ENCODE data around the gene IPCEF1.

DNA sequence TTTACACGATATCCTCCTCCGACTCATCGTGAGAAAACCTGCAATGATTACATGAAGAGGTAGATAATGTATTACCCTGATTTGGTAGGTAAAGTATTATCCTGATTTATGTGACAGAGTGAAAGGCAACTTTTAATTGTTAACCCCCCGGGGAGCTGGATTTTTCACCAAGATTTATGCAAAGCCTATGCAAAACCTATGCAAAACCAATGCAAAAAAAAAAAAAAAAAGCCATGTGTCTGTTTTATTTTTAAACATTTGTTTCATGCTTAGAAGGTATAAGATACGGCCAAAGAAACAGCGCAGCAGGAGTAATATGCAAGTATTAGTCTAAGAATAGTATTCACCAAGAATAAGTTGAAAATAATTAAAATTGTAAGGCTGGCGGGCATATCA is 109.9 kb downstream of the IPCEF1 start:
- TF ChIP-seq CTCF (IDR thresholded peaks at IDR 0.05) (no peak), SIN3A (IDR thresholded peaks at IDR 0.05; ENCODE audit: borderline replicate concordance, insufficient read depth, low read depth, low read length) (no peak), POLR2AphosphoS5 (IDR thresholded peaks at IDR 0.05; ENCODE audit: low read depth, low read length) (no peak), TCF7L2 (IDR thresholded peaks at IDR 0.05; ENCODE audit: low read depth, low read length) (no peak)
- TF ChIP-seq, protein P1, sequence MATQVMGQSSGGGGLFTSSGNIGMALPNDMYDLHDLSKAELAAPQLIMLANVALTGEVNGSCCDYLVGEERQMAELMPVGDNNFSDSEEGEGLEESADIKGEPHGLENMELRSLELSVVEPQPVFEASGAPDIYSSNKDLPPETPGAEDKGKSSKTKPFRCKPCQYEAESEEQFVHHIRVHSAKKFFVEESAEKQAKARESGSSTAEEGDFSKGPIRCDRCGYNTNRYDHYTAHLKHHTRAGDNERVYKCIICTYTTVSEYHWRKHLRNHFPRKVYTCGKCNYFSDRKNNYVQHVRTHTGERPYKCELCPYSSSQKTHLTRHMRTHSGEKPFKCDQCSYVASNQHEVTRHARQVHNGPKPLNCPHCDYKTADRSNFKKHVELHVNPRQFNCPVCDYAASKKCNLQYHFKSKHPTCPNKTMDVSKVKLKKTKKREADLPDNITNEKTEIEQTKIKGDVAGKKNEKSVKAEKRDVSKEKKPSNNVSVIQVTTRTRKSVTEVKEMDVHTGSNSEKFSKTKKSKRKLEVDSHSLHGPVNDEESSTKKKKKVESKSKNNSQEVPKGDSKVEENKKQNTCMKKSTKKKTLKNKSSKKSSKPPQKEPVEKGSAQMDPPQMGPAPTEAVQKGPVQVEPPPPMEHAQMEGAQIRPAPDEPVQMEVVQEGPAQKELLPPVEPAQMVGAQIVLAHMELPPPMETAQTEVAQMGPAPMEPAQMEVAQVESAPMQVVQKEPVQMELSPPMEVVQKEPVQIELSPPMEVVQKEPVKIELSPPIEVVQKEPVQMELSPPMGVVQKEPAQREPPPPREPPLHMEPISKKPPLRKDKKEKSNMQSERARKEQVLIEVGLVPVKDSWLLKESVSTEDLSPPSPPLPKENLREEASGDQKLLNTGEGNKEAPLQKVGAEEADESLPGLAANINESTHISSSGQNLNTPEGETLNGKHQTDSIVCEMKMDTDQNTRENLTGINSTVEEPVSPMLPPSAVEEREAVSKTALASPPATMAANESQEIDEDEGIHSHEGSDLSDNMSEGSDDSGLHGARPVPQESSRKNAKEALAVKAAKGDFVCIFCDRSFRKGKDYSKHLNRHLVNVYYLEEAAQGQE (IDR thresholded peaks at IDR 0.05; ENCODE audit: insufficient read depth in 1 of 2, low read depth in 2 of 2, low read length in 1 of 2) = no peak
